ENCODE data around the gene BSDC1.

GRCh38 chr1:32362474-32363313 lies 31.5 kb downstream of the BSDC1 start, which contains the start of the genes FAM229A and TSSK3:
- TF ChIP-seq CTCF (IDR thresholded peaks at IDR 0.05) (no peak), POLR2A (IDR thresholded peaks at IDR 0.05) (no peak), EP300 (IDR thresholded peaks at IDR 0.05) (no peak)
